ENCODE data around the gene DVL3. TPM values are rescaled to one million over a fixed set of nuclear protein-coding genes. Genes with fewer than 3 reads are reported as not detected.
"Not testable (repeated sequence)": the region's sequence is repeated elsewhere in the genome, so short reads cannot be mapped to it uniquely, and the experiment has no call there.

The DVL3 gene
- total RNA-seq, 1 donor from 2014 or later = 103 TPM

DNA sequence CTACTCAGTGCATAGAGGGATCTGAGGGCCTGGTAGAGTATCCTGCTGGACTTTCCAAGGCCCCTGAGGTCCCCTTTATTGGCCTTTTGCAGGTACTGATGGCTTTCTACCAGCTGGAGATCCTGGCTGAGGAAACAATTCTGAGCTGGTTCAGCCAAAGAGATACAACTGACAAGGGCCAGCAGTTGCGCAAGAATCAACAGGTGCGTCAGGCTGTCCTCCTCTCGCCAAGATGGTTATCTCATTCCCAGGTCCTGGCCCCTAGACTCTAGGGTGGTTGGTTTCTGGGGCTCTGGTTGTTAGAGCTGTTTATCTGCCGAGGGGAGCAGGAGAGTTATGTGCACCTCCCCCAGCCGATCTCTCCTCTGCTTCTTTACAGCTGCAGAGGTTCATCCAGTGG, 10.7 kb upstream of the DVL3 start:
- Mint-ChIP-seq H3K4me1 (ENCODE audit: unreplicated experiment) (no peaks in the 10 kb centered on the region), H3K9me3 (ENCODE audit: unreplicated experiment) (no peaks in the 10 kb centered on the region), H3K36me3 (ENCODE audit: low read depth, unreplicated experiment) (peaks cover 39% of the 10 kb centered on the region), H3K27ac (ENCODE audit: unreplicated experiment) (no peak overlapping the region), H3K4me3 (ENCODE audit: unreplicated experiment) (no peak overlapping the region), H3K27me3 (ENCODE audit: unreplicated experiment) (peaks cover 5% of the 10 kb centered on the region)
- no peak for DNase-seq (ENCODE audit: low spot score)
- TF ChIP-seq, protein P1, sequence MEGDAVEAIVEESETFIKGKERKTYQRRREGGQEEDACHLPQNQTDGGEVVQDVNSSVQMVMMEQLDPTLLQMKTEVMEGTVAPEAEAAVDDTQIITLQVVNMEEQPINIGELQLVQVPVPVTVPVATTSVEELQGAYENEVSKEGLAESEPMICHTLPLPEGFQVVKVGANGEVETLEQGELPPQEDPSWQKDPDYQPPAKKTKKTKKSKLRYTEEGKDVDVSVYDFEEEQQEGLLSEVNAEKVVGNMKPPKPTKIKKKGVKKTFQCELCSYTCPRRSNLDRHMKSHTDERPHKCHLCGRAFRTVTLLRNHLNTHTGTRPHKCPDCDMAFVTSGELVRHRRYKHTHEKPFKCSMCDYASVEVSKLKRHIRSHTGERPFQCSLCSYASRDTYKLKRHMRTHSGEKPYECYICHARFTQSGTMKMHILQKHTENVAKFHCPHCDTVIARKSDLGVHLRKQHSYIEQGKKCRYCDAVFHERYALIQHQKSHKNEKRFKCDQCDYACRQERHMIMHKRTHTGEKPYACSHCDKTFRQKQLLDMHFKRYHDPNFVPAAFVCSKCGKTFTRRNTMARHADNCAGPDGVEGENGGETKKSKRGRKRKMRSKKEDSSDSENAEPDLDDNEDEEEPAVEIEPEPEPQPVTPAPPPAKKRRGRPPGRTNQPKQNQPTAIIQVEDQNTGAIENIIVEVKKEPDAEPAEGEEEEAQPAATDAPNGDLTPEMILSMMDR (IDR thresholded peaks at IDR 0.05; ENCODE audit: unreplicated experiment) = no peak

DNA sequence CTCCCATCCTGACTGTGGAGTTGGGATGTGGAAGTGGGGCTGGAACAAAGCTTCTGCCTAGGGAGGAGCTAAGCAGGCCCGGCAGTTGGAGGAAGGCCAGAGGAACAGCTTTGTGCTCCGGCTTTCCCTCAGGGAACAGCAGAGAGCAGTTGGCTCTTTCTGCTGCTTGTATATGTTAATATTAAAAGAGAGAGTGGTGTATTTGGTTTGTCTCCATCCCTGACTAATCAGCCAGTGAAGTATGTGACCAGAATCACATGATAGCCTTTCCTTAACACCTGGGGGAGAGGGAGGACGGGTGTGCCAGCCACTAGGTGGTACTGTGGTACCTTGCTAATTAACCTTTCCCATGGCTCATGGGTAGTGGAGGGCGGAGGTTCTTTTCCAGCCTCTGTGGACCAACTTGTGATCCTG, 10.1 kb upstream of the DVL3 start:
- DNase-seq (ENCODE audit: low spot score) = peak; percentile 28
- Mint-ChIP-seq H3K27me3 (ENCODE audit: unreplicated experiment) (peaks cover 5% of the 10 kb centered on the region), H3K4me3 (ENCODE audit: unreplicated experiment) (no peak overlapping the region), H3K36me3 (ENCODE audit: low read depth, unreplicated experiment) (peaks cover 35% of the 10 kb centered on the region), H3K9me3 (ENCODE audit: unreplicated experiment) (no peaks in the 10 kb centered on the region), H3K27ac (ENCODE audit: unreplicated experiment) (no peak overlapping the region), H3K4me1 (ENCODE audit: unreplicated experiment) (peaks cover 4% of the 10 kb centered on the region)
- TF ChIP-seq, protein P1 (IDR thresholded peaks at IDR 0.05; ENCODE audit: unreplicated experiment) = no peak

DNA sequence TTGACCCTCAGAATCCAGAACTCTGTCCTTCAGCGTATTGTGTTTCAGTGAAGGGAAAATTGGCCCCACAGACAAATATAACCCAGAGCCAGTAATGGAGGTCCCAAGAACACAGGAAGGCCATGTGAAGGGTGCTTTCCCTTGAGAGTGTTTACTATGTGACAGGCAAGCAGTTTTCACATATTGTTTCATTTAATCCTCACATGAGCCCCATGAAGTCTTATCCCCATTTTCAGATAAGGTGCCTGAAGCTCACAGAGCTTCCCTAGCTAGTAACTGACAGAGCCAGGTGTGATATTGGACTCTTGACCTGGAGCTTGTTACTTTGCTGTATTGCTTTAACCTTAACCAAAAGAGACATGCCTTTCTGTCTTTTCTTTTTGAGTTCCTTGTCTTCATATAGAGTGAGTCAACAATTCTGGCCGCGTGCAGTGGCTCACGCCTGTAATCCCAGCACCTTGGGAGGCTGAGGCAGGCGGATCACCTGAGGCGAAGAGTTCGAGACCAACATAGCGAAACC, 9.4 kb upstream of the DVL3 start:
- peaks cover 4% of the 10 kb centered on the region for H3K4me1 Mint-ChIP-seq (ENCODE audit: unreplicated experiment)
- TF ChIP-seq, protein P1 (IDR thresholded peaks at IDR 0.05; ENCODE audit: unreplicated experiment) = no peak
- H3K9me3 Mint-ChIP-seq (ENCODE audit: unreplicated experiment) = no peaks in the 10 kb centered on the region
- H3K36me3 Mint-ChIP-seq (ENCODE audit: low read depth, unreplicated experiment) = peaks cover 28% of the 10 kb centered on the region
- no peak overlapping the region for H3K27ac Mint-ChIP-seq (ENCODE audit: unreplicated experiment)
- no peak overlapping the region for H3K4me3 Mint-ChIP-seq (ENCODE audit: unreplicated experiment)
- H3K27me3 Mint-ChIP-seq (ENCODE audit: unreplicated experiment) = peaks cover 2% of the 10 kb centered on the region
- no peak for DNase-seq (ENCODE audit: low spot score)

- Mint-ChIP-seq H3K27me3 (ENCODE audit: unreplicated experiment) (peaks cover 4% of the 10 kb centered on the region), H3K9me3 (ENCODE audit: unreplicated experiment) (no peaks in the 10 kb centered on the region), H3K4me1 (ENCODE audit: unreplicated experiment) (peaks cover 4% of the 10 kb centered on the region)
These were observed 7.1 kb upstream of the DVL3 start for GRCh38 chr3:184148076-184148475.

DNA sequence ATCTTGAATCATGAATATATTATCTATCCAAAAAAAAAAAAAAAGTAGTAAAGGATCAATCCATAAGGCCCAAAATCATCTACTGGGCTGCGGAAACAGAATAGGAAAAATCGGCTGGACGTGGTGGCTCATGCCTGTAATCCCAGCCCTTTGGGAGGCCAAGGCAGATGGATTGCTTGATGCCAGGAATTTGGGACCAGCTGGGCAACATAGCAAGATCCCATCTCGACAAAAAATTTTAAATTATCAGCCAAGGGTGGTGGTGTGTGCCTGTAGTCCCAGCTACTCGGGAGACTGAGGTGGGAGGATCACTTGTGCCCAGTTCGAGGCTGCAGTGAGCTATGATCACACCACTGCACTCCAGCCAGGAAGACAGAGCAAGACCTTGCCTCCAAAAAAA, 6.1 kb upstream of the DVL3 start:
- H3K27ac Mint-ChIP-seq (ENCODE audit: unreplicated experiment) = no peak overlapping the region

More at GRCh38 chr3:184148076-184148475, 7.1 kb upstream of the DVL3 start:
- TF ChIP-seq, protein P1 (IDR thresholded peaks at IDR 0.05; ENCODE audit: unreplicated experiment) = no peak
- peaks cover 6% of the 10 kb centered on the region for H3K36me3 Mint-ChIP-seq (ENCODE audit: low read depth, unreplicated experiment)
- H3K27ac Mint-ChIP-seq (ENCODE audit: unreplicated experiment) = no peak overlapping the region
- DNase-seq (ENCODE audit: low spot score) = no peak
- H3K4me3 Mint-ChIP-seq (ENCODE audit: unreplicated experiment) = no peak overlapping the region

DNA sequence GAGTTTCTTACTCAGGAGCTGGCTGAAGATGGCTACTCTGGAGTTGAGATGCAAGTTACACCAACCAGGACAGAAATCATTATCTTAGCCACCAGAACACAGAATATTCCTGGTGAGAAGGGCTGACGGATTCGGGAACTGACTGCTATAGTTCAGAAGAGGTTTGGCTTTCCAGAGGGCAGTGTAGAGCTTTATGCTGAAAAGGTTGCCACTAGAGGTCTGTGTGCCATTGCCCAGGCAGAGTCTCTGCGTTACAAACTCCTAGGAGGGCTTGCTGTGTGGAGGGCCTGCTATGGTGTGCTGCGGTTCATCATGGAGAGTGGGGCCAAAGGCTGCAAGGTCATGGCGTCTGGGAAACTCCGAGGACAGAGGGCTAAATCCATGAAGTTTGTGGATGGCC, 5.4 kb upstream of the DVL3 start:
- H3K4me3 Mint-ChIP-seq (ENCODE audit: unreplicated experiment); H3K4me1 Mint-ChIP-seq (ENCODE audit: unreplicated experiment); DNase-seq (ENCODE audit: low spot score); H3K27ac Mint-ChIP-seq (ENCODE audit: unreplicated experiment); H3K27me3 Mint-ChIP-seq (ENCODE audit: unreplicated experiment); H3K36me3 Mint-ChIP-seq (ENCODE audit: low read depth, unreplicated experiment); H3K9me3 Mint-ChIP-seq (ENCODE audit: unreplicated experiment): not testable (repeated sequence)

More for the DNA sequence above, 6.1 kb upstream of the DVL3 start:
- TF ChIP-seq, protein P1 (IDR thresholded peaks at IDR 0.05; ENCODE audit: unreplicated experiment) = no peak
- H3K4me3 Mint-ChIP-seq (ENCODE audit: unreplicated experiment) = no peak overlapping the region
- no peaks in the 10 kb centered on the region for H3K36me3 Mint-ChIP-seq (ENCODE audit: low read depth, unreplicated experiment)
- peaks cover 4% of the 10 kb centered on the region for H3K27me3 Mint-ChIP-seq (ENCODE audit: unreplicated experiment)
- H3K4me1 Mint-ChIP-seq (ENCODE audit: unreplicated experiment) = peaks cover 10% of the 10 kb centered on the region
- H3K9me3 Mint-ChIP-seq (ENCODE audit: unreplicated experiment) = no peaks in the 10 kb centered on the region
- no peak for DNase-seq (ENCODE audit: low spot score)
